Measurements from ENCODE around the gene ADCY9. TPM values are rescaled to one million over a fixed set of nuclear protein-coding genes. Genes with fewer than 3 reads are reported as not detected.
A peak's percentile ranks its signal among the peaks of the same experiment; 100 is the strongest.

Gene ADCY9
- polyA plus RNA-seq, 1 donor (not counting 4 experiments of a cell fraction or from before 2014, with no cell fraction given), result 3.0 TPM

- no peak for TF ChIP-seq CTCF (optimal IDR thresholded peaks at IDR 0.05 in 1 of 3, IDR thresholded peaks at IDR 0.05 in 1 of 3, conservative IDR thresholded peaks at IDR 0.05 in 1 of 3; ENCODE audit: extremely low read depth in 1 of 3, insufficient read depth in 2 of 3, low read length in 3 of 3)
- no peak for TF ChIP-seq EZH2 (IDR thresholded peaks at IDR 0.05; ENCODE audit: low read length)
- H3K36me3 ChIP-seq (ENCODE audit: control insufficient read depth in 2 of 2, extremely low read depth in 1 of 2, insufficient read depth in 2 of 2, low read length in 2 of 2), result peaks cover 0 to 3% of the 10 kb centered on the region in 2 experiments
- DNase-seq (ENCODE audit: low read depth, low spot score) (no peak), FAIRE-seq (no peak)
- peaks cover 30% of the 10 kb centered on the region for H3K4me1 ChIP-seq (ENCODE audit: control insufficient read depth, extremely low read depth, insufficient read depth, low read length)
- no peaks in the 10 kb centered on the region for H3K27me3 ChIP-seq (ENCODE audit: control insufficient read depth, extremely low read depth, insufficient read depth, low read length)
- no peaks in the 10 kb centered on the region for H3K9me3 ChIP-seq (ENCODE audit: control insufficient read depth, low read depth, low read length)
- H4K20me1 ChIP-seq (ENCODE audit: control insufficient read depth, extremely low read depth, insufficient read depth, low read length), result no peaks in the 10 kb centered on the region
- dilution Hi-C loops (cut with MboI; ENCODE audit: extremely low pct_ligation_motif_present, low sequenced_read_pairs), result no loop called here
- H2AFZ ChIP-seq (ENCODE audit: control insufficient read depth, low read length), result peak overlapping the region; percentile 53
- H3K4me2 ChIP-seq (ENCODE audit: control insufficient read depth, extremely low read depth, insufficient read depth, low read depth, low read length), result peak overlapping the region; percentile 62
- H3K79me2 ChIP-seq (ENCODE audit: control insufficient read depth, insufficient read depth, low read length), result peaks cover 13% of the 10 kb centered on the region
- H3K9ac ChIP-seq (ENCODE audit: control insufficient read depth, extremely low read depth, insufficient read depth, low read length), result peak overlapping the region; percentile 33
- peak overlapping the region; percentile 46 to 64 (median 57) for H3K4me3 ChIP-seq (ENCODE audit: control insufficient read depth in 2 of 3, extremely low read depth in 1 of 3, insufficient read depth in 2 of 3, low read depth in 1 of 3, low read length in 3 of 3)
- no peak overlapping the region for H3K27ac ChIP-seq (ENCODE audit: control insufficient read depth, insufficient read depth, low read length)
- H3K9me1 ChIP-seq (ENCODE audit: control insufficient read depth, extremely low read depth, insufficient read depth, low read length), result no peaks in the 10 kb centered on the region
Measured at GRCh38 chr16:4115209-4115948, 863 bp downstream of the ADCY9 start.

GRCh38 chr16:4114257-4115208 is 1.7 kb downstream of the ADCY9 start:
- dilution Hi-C loops (cut with MboI; ENCODE audit: extremely low pct_ligation_motif_present, low sequenced_read_pairs), result no loop called here
- H3K9me3 ChIP-seq (ENCODE audit: control insufficient read depth, low read depth, low read length), result no peaks in the 10 kb centered on the region
- no peak overlapping the region for H3K9ac ChIP-seq (ENCODE audit: control insufficient read depth, extremely low read depth, insufficient read depth, low read length)
- TF ChIP-seq EZH2 (IDR thresholded peaks at IDR 0.05; ENCODE audit: low read length) (no peak), CTCF (optimal IDR thresholded peaks at IDR 0.05 in 1 of 3, IDR thresholded peaks at IDR 0.05 in 1 of 3, conservative IDR thresholded peaks at IDR 0.05 in 1 of 3; ENCODE audit: extremely low read depth in 1 of 3, insufficient read depth in 2 of 3, low read length in 3 of 3) (no peak)
- no peak overlapping the region for H3K27ac ChIP-seq (ENCODE audit: control insufficient read depth, insufficient read depth, low read length)
- H3K36me3 ChIP-seq (ENCODE audit: control insufficient read depth in 2 of 2, extremely low read depth in 1 of 2, insufficient read depth in 2 of 2, low read length in 2 of 2), result peaks cover 0 to 7% of the 10 kb centered on the region in 2 experiments
- H3K4me1 ChIP-seq (ENCODE audit: control insufficient read depth, extremely low read depth, insufficient read depth, low read length), result peaks cover 30% of the 10 kb centered on the region
- H3K79me2 ChIP-seq (ENCODE audit: control insufficient read depth, insufficient read depth, low read length), result peaks cover 13% of the 10 kb centered on the region
- FAIRE-seq (no peak), DNase-seq (ENCODE audit: low read depth, low spot score) (no peak)
- no peaks in the 10 kb centered on the region for H4K20me1 ChIP-seq (ENCODE audit: control insufficient read depth, extremely low read depth, insufficient read depth, low read length)
- H3K4me2 ChIP-seq (ENCODE audit: control insufficient read depth, extremely low read depth, insufficient read depth, low read depth, low read length), result peak overlapping the region; percentile 97
- H3K27me3 ChIP-seq (ENCODE audit: control insufficient read depth, extremely low read depth, insufficient read depth, low read length), result no peaks in the 10 kb centered on the region
- no peak overlapping the region for H3K4me3 ChIP-seq (ENCODE audit: control insufficient read depth in 2 of 3, extremely low read depth in 1 of 3, insufficient read depth in 2 of 3, low read depth in 1 of 3, low read length in 3 of 3)
- no peak overlapping the region for H2AFZ ChIP-seq (ENCODE audit: control insufficient read depth, low read length)
- no peaks in the 10 kb centered on the region for H3K9me1 ChIP-seq (ENCODE audit: control insufficient read depth, extremely low read depth, insufficient read depth, low read length)
